ENCODE results near the gene TEC. TPM values are rescaled to one million over a fixed set of nuclear protein-coding genes. Genes with fewer than 3 reads are reported as not detected.
"Not testable (repeated sequence)": the region's sequence is repeated elsewhere in the genome, so short reads cannot be mapped to it uniquely, and the experiment has no call there.

Gene TEC
- total RNA-seq, 1 donor from 2014 or later: 3.1 TPM

GRCh38 chr4:48247142-48247877, 22.3 kb downstream of the TEC start:
- no peak for DNase-seq (ENCODE audit: low spot score)
- intact Hi-C loops (cut with DNase I): no loop called here

GRCh38 chr4:48244665-48245064, 25.0 kb downstream of the TEC start:
- DNase-seq (ENCODE audit: low spot score): no peak
- intact Hi-C loops (cut with DNase I): no loop called here

GRCh38 chr4:48243887-48244286, 25.8 kb downstream of the TEC start:
- no peak for DNase-seq (ENCODE audit: low spot score)
- intact Hi-C loops (cut with DNase I): no loop called here

- intact Hi-C loops (cut with DNase I): no loop called here
- no peak for DNase-seq (ENCODE audit: low spot score)
These were observed 26.2 kb downstream of the TEC start for GRCh38 chr4:48243429-48243828.

GRCh38 chr4:48242511-48243195, 27.0 kb downstream of the TEC start:
- DNase-seq (ENCODE audit: low spot score): no peak
- intact Hi-C loops (cut with DNase I): no loop called here

GRCh38 chr4:48241731-48242130, 27.9 kb downstream of the TEC start:
- intact Hi-C loops (cut with DNase I): no loop called here

GRCh38 chr4:48237996-48238645, 31.5 kb downstream of the TEC start:
- intact Hi-C loops (cut with DNase I): no loop called here
- no peak for DNase-seq (ENCODE audit: low spot score)

More at GRCh38 chr4:48241731-48242130, 27.9 kb downstream of the TEC start:
- no peak for DNase-seq (ENCODE audit: low spot score)

- intact Hi-C loops (cut with DNase I): no loop called here
- DNase-seq (ENCODE audit: low spot score): no peak
These were observed 34.6 kb downstream of the TEC start for GRCh38 chr4:48235050-48235449.

GRCh38 chr4:48234575-48234974, 35.1 kb downstream of the TEC start:
- DNase-seq (ENCODE audit: low spot score): no peak
- intact Hi-C loops (cut with DNase I): no loop called here

GRCh38 chr4:48228949-48229348, 40.7 kb downstream of the TEC start:
- DNase-seq (ENCODE audit: low spot score): no peak
- intact Hi-C loops (cut with DNase I): no loop called here

- intact Hi-C loops (cut with DNase I): no loop called here
- no peak for DNase-seq (ENCODE audit: low spot score)
These were observed 42.0 kb downstream of the TEC start for GRCh38 chr4:48227662-48228061.

- no peak for DNase-seq (ENCODE audit: low spot score)
- intact Hi-C loops (cut with DNase I): no loop called here
These were observed 43.4 kb downstream of the TEC start for GRCh38 chr4:48226199-48226598.

- DNase-seq (ENCODE audit: low spot score): no peak
- intact Hi-C loops (cut with DNase I): no loop called here
These were observed 44.1 kb downstream of the TEC start for GRCh38 chr4:48225368-48226141.

GRCh38 chr4:48224606-48225005, 45.0 kb downstream of the TEC start:
- no peak for DNase-seq (ENCODE audit: low spot score)
- intact Hi-C loops (cut with DNase I): no loop called here

GRCh38 chr4:48223633-48224295, 45.9 kb downstream of the TEC start:
- DNase-seq (ENCODE audit: low spot score): no peak
- intact Hi-C loops (cut with DNase I): no loop called here

- intact Hi-C loops (cut with DNase I): no loop called here
- DNase-seq (ENCODE audit: low spot score): no peak
These were observed 47.1 kb downstream of the TEC start for GRCh38 chr4:48222491-48222890.

GRCh38 chr4:48219430-48219829, 50.2 kb downstream of the TEC start:
- intact Hi-C loops (cut with DNase I); DNase-seq (ENCODE audit: low spot score): not testable (repeated sequence)

- DNase-seq (ENCODE audit: low spot score): no peak
These were observed 53.1 kb downstream of the TEC start for GRCh38 chr4:48216563-48216962.

GRCh38 chr4:48215977-48216376, 53.7 kb downstream of the TEC start:
- no peak for DNase-seq (ENCODE audit: low spot score)
- intact Hi-C loops (cut with DNase I): no loop called here

More at GRCh38 chr4:48216563-48216962, 53.1 kb downstream of the TEC start:
- intact Hi-C loops (cut with DNase I): no loop called here

All from cardiac septum (tissue), 1 donor.